HFFc6 (cell line): ENCODE results near the gene RIF1. TPM values are rescaled to one million over a fixed set of nuclear protein-coding genes. Genes with fewer than 3 reads are reported as not detected.

Experiments
- DNase-seq: peaks from one replicate; pipeline ENCODE4 v3.0.0-alpha.2; 2018
- H3K27ac Mint-ChIP-seq: 2 replicates; pipeline ENCODE4 v1.8.0; 2020; ENCODE audit warnings: mild to moderate bottlenecking, mixed read lengths
- H3K27me3 Mint-ChIP-seq: 2 replicates; pipeline ENCODE4 v1.8.0; 2021; ENCODE audit warnings: mild to moderate bottlenecking, moderate library complexity, mixed read lengths; ENCODE audit not compliant: insufficient read depth
- H3K36me3 Mint-ChIP-seq: 2 replicates; pipeline ENCODE4 v1.8.0; 2021; ENCODE audit warnings: low read depth, mixed read lengths
- H3K4me1 Mint-ChIP-seq: 2 replicates; pipeline ENCODE4 v1.8.0; 2020; ENCODE audit warnings: low read depth, mixed read lengths
- H3K4me3 Mint-ChIP-seq: 2 replicates; pipeline ENCODE4 v1.8.0; 2020; ENCODE audit warnings: mild to moderate bottlenecking, moderate library complexity, mixed read lengths
- H3K9me3 Mint-ChIP-seq: 2 replicates; pipeline ENCODE4 v1.8.0; 2020; ENCODE audit warnings: mild to moderate bottlenecking, mixed read lengths
- CTCF ChIP-seq: fragments of 200-600 bp; sonication (generic); IDR thresholded peaks from 2 replicates; pipeline ENCODE4 v1.5.0; 2021; ENCODE audit warnings: antibody characterized with exemption, mild to moderate bottlenecking
- total RNA-seq, 6 experiments: library from RNA; stranded (reverse); fragmentation: NEBNext Ultra II Directional; extraction: Animal tissue kit (Norgen Biotek cat#: 25700); gene quantifications; 2 replicates in 1 of 6; 3 replicates in 5 of 6; pipeline ENCODE4 v1.2.3, GENCODE V29; 2021

RIF1 gene
- total RNA-seq, 6 experiments from 2014 or later: 26.3 to 34.1 (median 30.0) TPM

GRCh38 chr2:151394509-151394908, 15.2 kb upstream of the RIF1 start:
- no peak overlapping the region for H3K4me3 Mint-ChIP-seq
- H3K36me3 Mint-ChIP-seq: no peaks in the 10 kb centered on the region
- no peak overlapping the region for H3K27ac Mint-ChIP-seq
- no peak for TF ChIP-seq CTCF
- DNase-seq: no peak
- H3K9me3 Mint-ChIP-seq: no peaks in the 10 kb centered on the region; the same call in 1 of the 2 replicates
- peaks cover 12% of the 10 kb centered on the region for H3K4me1 Mint-ChIP-seq
- H3K27me3 Mint-ChIP-seq: no peaks in the 10 kb centered on the region

- H3K27ac Mint-ChIP-seq: no peak overlapping the region
- no peak for TF ChIP-seq CTCF
- no peaks in the 10 kb centered on the region for H3K36me3 Mint-ChIP-seq
- no peak for DNase-seq
- no peak overlapping the region for H3K4me3 Mint-ChIP-seq
- no peaks in the 10 kb centered on the region; the same call in 1 of the 2 replicates for H3K9me3 Mint-ChIP-seq
- H3K27me3 Mint-ChIP-seq: no peaks in the 10 kb centered on the region
- peaks cover 12% of the 10 kb centered on the region for H3K4me1 Mint-ChIP-seq
Observed at GRCh38 chr2:151395509-151396374, 14.0 kb upstream of the RIF1 start.

GRCh38 chr2:151399981-151400380, 9.7 kb upstream of the RIF1 start:
- Mint-ChIP-seq H3K27me3 (no peaks in the 10 kb centered on the region), H3K4me3 (no peak overlapping the region), H3K36me3 (no peaks in the 10 kb centered on the region), H3K27ac (no peak overlapping the region), H3K4me1 (no peaks in the 10 kb centered on the region), H3K9me3 (no peaks in the 10 kb centered on the region; the same call in 1 of the 2 replicates)
- no peak for TF ChIP-seq CTCF
- no peak for DNase-seq

GRCh38 chr2:151401149-151401548, 8.6 kb upstream of the RIF1 start:
- peaks cover 4% of the 10 kb centered on the region; the same call in 1 of the 2 replicates for H3K27me3 Mint-ChIP-seq
- no peaks in the 10 kb centered on the region for H3K36me3 Mint-ChIP-seq
- H3K4me1 Mint-ChIP-seq: no peaks in the 10 kb centered on the region
- no peak for TF ChIP-seq CTCF
- no peak overlapping the region for H3K27ac Mint-ChIP-seq
- no peak overlapping the region for H3K4me3 Mint-ChIP-seq
- no peaks in the 10 kb centered on the region for H3K9me3 Mint-ChIP-seq
- DNase-seq: no peak

- no peak overlapping the region for H3K27ac Mint-ChIP-seq
- no peaks in the 10 kb centered on the region for H3K9me3 Mint-ChIP-seq
- H3K4me3 Mint-ChIP-seq: no peak overlapping the region
- peaks cover 6% of the 10 kb centered on the region; the same call in 1 of the 2 replicates for H3K27me3 Mint-ChIP-seq
- no peak for TF ChIP-seq CTCF
- no peaks in the 10 kb centered on the region for H3K36me3 Mint-ChIP-seq
- DNase-seq: no peak
- no peaks in the 10 kb centered on the region for H3K4me1 Mint-ChIP-seq
Observed at GRCh38 chr2:151403914-151404313, 5.8 kb upstream of the RIF1 start.
